ENCODE data around the gene KNG1.

DNA sequence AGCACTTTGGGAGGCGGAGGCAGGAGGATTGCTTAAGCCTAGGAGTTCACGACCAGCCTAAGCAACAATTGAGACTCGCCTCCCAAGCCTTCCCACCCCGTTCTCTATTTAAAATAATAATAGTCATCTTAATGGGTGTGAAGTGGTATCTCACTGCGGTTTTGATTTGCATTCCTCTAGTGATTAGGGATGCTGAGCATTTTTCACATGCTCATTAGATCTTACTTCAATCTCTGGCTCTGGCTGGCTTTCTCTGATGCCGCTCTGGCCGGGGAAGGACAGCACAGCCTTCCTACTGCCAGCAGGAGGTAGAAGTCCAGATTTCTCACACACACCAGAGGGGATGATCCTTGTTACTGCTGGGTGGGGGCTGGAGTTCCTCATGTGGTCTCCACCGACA lies 58.8 kb downstream of the KNG1 start:
- TF ChIP-seq POLR2A (IDR thresholded peaks at IDR 0.05; ENCODE audit: low read depth, low read length) (no peak), POLR2AphosphoS5 (IDR thresholded peaks at IDR 0.05; ENCODE audit: low read depth, low read length) (no peak)
